Fibroblast of gingiva (primary cell): ENCODE data around the gene GNAT1.
"Not testable (repeated sequence)": the region's sequence is repeated elsewhere in the genome, so short reads cannot be mapped to it uniquely, and the experiment has no call there.

Experiments
- DNase-seq: peaks from one replicate; pipeline ENCODE4 v3.0.0-alpha.2; 2011; ENCODE audit warnings: low read depth

GNAT1 gene

GRCh38 chr3:50242851-50243542 is 51.6 kb downstream of the GNAT1 start:
- peak; percentile 31 for DNase-seq

GRCh38 chr3:50243543-50243895 is 52.1 kb downstream of the GNAT1 start:
- DNase-seq = no peak

GRCh38 chr3:50244813-50245212 is 53.4 kb downstream of the GNAT1 start:
- not testable (repeated sequence) for DNase-seq

- no peak for DNase-seq
These were observed 53.9 kb downstream of the GNAT1 start for GRCh38 chr3:50245251-50245745.

- DNase-seq = peak; percentile 75
These were observed 54.6 kb downstream of the GNAT1 start for GRCh38 chr3:50245831-50246516.

GRCh38 chr3:50246517-50246954 is 55.1 kb downstream of the GNAT1 start:
- DNase-seq = peak; percentile 70
